Measurements from ENCODE around the gene GAST. TPM values are rescaled to one million over a fixed set of nuclear protein-coding genes. Genes with fewer than 3 reads are reported as not detected.

GAST gene
- total and polyA plus RNA-seq, 2 of the 13 experiments (the other 11 are each of a cell fraction or from before 2014, with no cell fraction given), result 0.32 to 0.42 TPM

DNA sequence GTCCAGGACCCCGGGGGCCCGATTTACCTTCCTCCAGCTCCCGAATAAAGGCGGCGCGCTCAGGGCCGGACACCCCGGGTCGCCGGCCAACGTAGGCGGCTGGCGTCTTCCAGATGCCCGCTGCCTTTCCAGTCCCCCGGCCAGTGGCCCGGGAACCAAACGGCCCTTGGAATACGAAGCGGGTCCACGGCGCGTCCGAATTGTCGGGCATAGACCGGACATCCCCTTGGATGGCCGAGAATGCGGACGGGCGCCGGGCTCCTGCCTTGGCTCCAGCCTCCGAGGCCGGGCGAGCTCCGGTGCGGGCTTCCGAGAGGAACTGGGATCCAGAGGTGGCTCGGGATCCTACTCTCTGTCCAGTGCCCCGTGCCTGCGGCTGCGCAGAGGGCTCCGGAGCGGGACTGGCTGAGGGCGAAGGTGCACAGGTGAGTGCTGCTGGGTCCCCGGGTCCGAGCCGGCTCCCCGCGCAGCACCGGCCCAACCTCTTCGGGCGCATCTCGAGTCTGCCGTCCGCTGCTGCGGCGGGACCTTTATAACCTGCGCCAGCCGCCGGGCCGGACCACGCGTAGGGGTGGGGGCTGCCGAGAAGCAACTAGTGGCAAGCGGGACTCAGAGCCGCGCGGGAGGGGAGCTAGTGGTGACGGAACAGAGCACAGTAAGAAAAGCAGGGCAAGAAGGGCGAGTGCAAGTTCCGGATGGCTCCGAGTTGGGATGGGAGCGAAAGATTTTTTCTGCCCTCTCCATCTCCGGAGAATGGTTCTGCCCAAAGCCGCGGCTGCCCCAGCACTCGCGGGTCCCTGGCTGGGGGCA lies 22.2 kb downstream of the GAST start, which contains the start of gene HAP1 (continued):
- TF ChIP-seq, protein P1, sequence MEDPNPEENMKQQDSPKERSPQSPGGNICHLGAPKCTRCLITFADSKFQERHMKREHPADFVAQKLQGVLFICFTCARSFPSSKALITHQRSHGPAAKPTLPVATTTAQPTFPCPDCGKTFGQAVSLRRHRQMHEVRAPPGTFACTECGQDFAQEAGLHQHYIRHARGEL (CRISPR knock-in tag; IDR thresholded peaks at IDR 0.05), result peak; percentile 39; the same call in 1 of the 2 replicates
- TF ChIP-seq SMAD9 (CRISPR knock-in tag; IDR thresholded peaks at IDR 0.05), result no peak
- TF ChIP-seq POLR2G (IDR thresholded peaks at IDR 0.05; ENCODE audit: low read depth, low read length), result peak; percentile 85
- TF ChIP-seq ISL2 (CRISPR knock-in tag; IDR thresholded peaks at IDR 0.05), result no peak
- peak; percentile 11; the same call in 1 of the 2 replicates for TF ChIP-seq MTA1 (CRISPR knock-in tag; IDR thresholded peaks at IDR 0.05; ENCODE audit: borderline replicate concordance)
- TF ChIP-seq, protein P2, sequence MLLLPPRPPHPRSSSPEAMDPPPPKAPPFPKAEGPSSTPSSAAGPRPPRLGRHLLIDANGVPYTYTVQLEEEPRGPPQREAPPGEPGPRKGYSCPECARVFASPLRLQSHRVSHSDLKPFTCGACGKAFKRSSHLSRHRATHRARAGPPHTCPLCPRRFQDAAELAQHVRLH (CRISPR knock-in tag; IDR thresholded peaks at IDR 0.05; ENCODE audit: borderline replicate concordance, low read depth), result peak; percentile 65; the same call in 1 of the 2 replicates
- TF ChIP-seq ZNF30 (CRISPR knock-in tag; IDR thresholded peaks at IDR 0.05), result no peak
- TF ChIP-seq NR2C2 (CRISPR knock-in tag; IDR thresholded peaks at IDR 0.05; ENCODE audit: borderline replicate concordance), result no peak
- TF ChIP-seq, protein P3, sequence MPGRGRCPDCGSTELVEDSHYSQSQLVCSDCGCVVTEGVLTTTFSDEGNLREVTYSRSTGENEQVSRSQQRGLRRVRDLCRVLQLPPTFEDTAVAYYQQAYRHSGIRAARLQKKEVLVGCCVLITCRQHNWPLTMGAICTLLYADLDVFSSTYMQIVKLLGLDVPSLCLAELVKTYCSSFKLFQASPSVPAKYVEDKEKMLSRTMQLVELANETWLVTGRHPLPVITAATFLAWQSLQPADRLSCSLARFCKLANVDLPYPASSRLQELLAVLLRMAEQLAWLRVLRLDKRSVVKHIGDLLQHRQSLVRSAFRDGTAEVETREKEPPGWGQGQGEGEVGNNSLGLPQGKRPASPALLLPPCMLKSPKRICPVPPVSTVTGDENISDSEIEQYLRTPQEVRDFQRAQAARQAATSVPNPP (CRISPR knock-in tag; IDR thresholded peaks at IDR 0.05), result no peak
- TF ChIP-seq, protein P4, sequence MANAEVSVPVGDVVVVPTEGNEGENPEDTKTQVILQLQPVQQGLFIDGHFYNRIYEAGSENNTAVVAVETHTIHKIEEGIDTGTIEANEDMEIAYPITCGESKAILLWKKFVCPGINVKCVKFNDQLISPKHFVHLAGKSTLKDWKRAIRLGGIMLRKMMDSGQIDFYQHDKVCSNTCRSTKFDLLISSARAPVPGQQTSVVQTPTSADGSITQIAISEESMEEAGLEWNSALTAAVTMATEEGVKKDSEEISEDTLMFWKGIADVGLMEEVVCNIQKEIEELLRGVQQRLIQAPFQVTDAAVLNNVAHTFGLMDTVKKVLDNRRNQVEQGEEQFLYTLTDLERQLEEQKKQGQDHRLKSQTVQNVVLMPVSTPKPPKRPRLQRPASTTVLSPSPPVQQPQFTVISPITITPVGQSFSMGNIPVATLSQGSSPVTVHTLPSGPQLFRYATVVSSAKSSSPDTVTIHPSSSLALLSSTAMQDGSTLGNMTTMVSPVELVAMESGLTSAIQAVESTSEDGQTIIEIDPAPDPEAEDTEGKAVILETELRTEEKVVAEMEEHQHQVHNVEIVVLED (CRISPR knock-in tag; IDR thresholded peaks at IDR 0.05; ENCODE audit: borderline replicate concordance), result peak; percentile 29; the same call in 1 of the 2 replicates
- TF ChIP-seq ISX (CRISPR knock-in tag; conservative IDR thresholded peaks at IDR 0.05), result no peak
- TF ChIP-seq, protein P5, sequence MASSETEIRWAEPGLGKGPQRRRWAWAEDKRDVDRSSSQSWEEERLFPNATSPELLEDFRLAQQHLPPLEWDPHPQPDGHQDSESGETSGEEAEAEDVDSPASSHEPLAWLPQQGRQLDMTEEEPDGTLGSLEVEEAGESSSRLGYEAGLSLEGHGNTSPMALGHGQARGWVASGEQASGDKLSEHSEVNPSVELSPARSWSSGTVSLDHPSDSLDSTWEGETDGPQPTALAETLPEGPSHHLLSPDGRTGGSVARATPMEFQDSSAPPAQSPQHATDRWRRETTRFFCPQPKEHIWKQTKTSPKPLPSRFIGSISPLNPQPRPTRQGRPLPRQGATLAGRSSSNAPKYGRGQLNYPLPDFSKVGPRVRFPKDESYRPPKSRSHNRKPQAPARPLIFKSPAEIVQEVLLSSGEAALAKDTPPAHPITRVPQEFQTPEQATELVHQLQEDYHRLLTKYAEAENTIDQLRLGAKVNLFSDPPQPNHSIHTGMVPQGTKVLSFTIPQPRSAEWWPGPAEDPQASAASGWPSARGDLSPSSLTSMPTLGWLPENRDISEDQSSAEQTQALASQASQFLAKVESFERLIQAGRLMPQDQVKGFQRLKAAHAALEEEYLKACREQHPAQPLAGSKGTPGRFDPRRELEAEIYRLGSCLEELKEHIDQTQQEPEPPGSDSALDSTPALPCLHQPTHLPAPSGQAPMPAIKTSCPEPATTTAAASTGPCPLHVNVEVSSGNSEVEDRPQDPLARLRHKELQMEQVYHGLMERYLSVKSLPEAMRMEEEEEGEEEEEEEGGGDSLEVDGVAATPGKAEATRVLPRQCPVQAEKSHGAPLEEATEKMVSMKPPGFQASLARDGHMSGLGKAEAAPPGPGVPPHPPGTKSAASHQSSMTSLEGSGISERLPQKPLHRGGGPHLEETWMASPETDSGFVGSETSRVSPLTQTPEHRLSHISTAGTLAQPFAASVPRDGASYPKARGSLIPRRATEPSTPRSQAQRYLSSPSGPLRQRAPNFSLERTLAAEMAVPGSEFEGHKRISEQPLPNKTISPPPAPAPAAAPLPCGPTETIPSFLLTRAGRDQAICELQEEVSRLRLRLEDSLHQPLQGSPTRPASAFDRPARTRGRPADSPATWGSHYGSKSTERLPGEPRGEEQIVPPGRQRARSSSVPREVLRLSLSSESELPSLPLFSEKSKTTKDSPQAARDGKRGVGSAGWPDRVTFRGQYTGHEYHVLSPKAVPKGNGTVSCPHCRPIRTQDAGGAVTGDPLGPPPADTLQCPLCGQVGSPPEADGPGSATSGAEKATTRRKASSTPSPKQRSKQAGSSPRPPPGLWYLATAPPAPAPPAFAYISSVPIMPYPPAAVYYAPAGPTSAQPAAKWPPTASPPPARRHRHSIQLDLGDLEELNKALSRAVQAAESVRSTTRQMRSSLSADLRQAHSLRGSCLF (CRISPR knock-in tag; IDR thresholded peaks at IDR 0.05; ENCODE audit: borderline replicate concordance), result peak; percentile 54; the same call in 1 of the 2 replicates
- TF ChIP-seq ZBTB1 (CRISPR knock-in tag; IDR thresholded peaks at IDR 0.05; ENCODE audit: borderline replicate concordance), result no peak
- TF ChIP-seq, protein P6, sequence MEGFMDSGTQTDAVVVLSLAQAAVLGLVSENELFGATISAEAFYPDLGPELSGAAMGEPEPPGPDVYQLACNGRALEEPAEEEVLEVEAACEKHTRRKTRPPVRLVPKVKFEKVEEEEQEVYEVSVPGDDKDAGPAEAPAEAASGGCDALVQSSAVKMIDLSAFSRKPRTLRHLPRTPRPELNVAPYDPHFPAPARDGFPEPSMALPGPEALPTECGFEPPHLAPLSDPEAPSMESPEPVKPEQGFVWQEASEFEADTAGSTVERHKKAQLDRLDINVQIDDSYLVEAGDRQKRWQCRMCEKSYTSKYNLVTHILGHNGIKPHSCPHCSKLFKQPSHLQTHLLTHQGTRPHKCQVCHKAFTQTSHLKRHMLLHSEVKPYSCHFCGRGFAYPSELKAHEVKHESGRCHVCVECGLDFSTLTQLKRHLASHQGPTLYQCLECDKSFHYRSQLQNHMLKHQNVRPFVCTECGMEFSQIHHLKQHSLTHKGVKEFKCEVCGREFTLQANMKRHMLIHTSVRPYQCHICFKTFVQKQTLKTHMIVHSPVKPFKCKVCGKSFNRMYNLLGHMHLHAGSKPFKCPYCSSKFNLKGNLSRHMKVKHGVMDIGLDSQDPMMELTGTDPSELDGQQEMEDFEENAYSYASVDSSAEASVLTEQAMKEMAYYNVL (CRISPR knock-in tag; IDR thresholded peaks at IDR 0.05; ENCODE audit: borderline replicate concordance), result no peak; the same call in 1 of the 2 replicates
- TF ChIP-seq ZZZ3 (CRISPR knock-in tag; IDR thresholded peaks at IDR 0.05; ENCODE audit: borderline replicate concordance), result no peak
- peak; percentile 19; the same call in 1 of the 2 replicates for TF ChIP-seq ZNF235 (CRISPR knock-in tag; IDR thresholded peaks at IDR 0.05; ENCODE audit: borderline replicate concordance)

All from HepG2 (cell line).